ENCODE results near the gene TMC7.

TMC7 gene

DNA sequence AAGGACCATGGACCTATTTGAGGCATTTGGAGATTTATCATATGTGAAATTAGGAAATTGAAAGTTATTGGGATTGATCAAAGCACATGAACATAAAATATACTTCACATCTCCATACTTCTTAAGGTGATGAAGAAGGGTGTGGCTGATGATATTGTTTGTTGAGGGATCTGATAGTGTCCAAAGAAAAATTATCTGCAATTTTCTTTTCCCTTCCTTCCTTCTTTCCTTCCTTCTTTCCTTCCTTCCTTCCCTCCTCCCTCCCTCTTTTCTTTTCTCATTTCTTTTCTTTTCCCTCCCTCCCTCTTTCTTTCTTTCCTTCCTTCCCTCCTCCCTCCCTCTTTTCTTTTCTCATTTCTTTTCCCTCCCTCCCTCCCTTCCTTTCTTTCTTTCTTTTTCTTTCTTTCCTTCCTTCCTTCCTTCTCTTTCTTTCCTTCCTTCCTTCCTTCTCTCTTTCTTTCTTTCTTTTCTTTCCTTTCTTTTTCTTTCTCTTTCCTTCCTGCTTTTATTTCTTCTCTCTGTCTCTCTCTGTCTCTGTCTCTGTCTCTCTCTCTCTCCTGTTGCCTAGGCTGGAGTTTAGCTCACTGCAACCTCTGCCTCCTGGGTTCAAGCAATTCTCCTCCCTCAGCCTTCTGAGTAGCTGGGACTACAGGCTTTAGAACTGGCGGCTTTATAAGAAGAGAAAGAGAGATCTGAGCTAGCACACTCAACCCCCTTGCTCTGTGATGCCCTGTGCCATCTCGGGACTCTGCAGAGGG lies 109.1 kb downstream of the TMC7 start:
- no peak for DNase-seq

DNA sequence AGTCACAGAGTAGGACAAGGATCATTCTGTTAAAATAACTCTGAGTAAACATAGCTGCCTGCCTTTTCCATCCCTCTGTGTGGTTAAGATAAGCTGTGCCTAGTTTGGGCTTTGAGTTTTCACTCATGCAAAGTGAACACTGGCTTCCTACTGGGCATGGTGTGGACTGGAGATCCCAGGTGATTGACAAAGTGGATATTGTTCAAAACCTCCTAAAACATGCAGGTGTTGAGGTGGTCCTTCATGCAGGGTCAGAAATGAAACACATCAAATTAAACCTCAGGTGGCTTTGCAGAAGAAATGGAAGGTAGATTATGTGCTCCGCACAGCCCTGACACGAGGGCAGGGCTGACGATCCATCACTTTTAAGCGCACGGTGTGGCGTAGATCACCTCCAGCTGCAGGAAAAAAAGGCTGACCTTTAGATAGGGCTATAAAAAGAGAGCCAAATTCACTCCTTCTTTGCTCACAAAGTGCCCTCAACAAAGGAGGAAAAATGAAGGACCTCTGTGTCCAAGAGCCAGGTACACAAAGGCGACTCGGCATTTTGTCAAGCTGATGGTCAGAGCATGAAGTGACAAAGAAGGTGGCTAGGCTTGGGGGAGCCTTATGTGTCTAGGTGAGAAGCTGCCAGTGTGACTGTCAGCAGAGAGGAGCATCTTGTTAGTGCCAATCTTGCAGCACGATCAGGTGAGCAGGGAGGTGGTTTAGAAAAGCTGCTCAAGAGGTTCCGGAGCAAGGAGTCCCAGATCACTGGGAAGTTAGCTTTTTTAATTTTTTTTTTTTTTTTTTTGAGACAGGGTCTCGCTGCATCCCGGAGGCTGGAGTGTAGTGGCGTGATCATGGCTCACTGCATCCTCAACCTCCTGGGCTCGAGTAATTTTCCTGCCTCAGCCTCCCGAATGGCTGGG lies 110.2 kb downstream of the TMC7 start:
- DNase-seq, result no peak

GRCh38 chr16:19094542-19095365 lies 111.0 kb downstream of the TMC7 start:
- no peak for DNase-seq

DNA sequence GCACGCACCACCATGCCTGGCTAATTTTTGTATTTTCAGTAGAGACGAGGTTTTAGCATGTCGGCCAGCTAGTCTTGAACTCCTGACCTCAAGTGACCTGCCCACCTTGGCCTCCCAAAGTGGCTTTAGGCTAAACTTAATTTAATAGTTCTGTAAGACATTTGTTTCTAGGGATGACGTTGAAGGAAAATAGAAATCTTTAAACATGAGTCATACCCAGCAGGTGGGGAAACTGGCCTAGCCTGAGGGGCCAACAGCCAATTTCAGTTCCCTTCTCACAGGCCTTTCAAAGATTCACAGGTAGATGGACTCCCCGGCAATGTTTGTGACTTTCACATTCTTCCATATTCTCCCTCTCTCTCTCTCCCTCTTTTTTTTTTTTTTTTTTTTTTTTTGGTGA lies 111.9 kb downstream of the TMC7 start:
- DNase-seq, result no peak

- no peak for DNase-seq
These were observed 114.4 kb downstream of the TMC7 start for GRCh38 chr16:19098173-19098572.

DNA sequence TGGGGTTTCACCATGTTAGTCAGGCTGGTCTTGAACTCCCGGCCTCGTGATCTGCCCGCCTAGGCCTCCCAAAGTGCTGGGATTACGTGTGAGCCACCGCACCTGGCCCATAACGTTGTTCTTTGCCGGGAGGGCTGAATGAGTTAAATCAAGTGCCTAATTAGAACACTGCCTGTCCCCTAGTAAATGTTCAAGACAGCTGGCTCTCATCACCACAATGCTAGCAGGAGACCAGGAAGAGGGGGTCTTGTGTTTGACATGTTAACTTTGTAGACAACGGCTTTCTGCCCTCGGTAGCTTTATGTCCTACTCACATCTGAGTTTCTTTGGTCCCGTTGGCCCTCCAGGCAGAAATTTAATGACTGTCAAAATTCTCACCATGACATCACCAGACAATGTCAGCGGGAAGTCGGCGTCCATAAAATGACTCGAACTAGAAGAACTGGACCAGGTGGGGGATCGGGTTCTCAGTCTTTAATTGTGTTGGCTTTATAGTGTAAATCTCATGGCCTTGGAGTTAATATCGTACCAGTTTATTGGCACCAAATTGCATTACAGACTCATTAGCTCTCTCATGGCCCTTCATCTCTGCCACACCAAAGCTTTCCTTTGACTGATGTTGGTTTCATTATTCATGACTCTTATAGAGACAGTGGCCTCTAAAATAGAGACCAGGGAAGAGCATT lies 118.6 kb downstream of the TMC7 start:
- DNase-seq, result no peak

GRCh38 chr16:19104607-19105006 lies 120.9 kb downstream of the TMC7 start:
- no peak for DNase-seq

DNA sequence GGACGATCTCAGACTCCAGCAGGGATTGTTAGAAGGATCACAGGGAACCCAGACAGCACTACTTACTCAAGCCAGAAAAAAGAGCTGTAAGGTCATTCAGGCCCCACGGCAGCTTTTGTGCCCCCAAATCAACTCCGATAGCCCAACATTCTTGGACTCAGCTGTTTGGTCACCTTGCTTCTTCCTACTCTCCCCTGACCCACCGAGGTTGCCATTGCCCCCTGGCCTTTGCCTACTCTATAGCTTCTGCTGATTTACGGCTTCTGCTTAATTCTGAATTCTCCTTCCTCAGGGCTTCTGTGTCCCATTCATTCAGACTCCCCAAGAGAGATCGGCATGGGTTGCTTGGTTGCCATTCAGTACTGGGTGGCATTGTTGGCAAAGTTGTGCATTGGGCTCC lies 121.4 kb downstream of the TMC7 start:
- DNase-seq, result no peak

GRCh38 chr16:19105891-19106624 lies 122.3 kb downstream of the TMC7 start:
- no peak for DNase-seq

DNA sequence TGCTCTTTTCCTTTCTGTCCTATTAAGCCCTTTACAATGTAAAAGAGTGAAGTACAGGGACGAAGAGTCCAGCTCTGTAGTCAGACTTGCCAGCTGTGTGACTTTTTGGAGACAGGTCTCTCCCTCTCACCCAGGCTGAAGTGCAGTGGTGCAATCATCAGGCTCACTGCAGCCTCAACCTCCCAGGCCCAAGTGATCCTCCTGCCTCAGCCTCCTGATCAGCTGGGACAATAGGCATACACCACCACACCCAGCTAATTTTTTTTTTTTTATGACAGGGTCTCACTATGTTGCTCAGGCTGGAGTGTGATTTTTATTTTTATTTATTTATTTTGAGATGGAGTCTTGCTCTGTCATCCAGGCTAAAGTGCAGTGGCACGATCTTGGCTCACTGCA lies 122.9 kb downstream of the TMC7 start:
- DNase-seq, result no peak

GRCh38 chr16:19108409-19109287 lies 124.9 kb downstream of the TMC7 start:
- no peak for DNase-seq

DNA sequence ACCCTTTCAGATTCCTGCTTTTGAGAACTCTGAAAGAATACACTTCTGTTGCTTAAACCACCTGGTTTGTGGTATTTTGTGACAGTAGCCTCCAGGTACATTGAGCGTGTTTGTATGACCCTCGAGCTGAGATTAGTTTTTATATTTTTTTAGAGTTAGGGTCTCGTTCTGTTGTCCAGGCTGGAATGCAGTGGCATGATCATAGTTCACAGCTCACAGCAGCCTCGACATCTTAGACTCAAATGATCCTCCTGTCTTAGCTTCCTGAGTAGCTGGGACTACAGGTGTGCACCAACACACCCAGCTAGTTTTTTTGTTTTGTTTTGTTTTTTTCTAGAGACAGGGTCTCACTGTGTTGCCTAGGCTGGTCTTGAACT lies 125.5 kb downstream of the TMC7 start:
- no peak for DNase-seq

DNA sequence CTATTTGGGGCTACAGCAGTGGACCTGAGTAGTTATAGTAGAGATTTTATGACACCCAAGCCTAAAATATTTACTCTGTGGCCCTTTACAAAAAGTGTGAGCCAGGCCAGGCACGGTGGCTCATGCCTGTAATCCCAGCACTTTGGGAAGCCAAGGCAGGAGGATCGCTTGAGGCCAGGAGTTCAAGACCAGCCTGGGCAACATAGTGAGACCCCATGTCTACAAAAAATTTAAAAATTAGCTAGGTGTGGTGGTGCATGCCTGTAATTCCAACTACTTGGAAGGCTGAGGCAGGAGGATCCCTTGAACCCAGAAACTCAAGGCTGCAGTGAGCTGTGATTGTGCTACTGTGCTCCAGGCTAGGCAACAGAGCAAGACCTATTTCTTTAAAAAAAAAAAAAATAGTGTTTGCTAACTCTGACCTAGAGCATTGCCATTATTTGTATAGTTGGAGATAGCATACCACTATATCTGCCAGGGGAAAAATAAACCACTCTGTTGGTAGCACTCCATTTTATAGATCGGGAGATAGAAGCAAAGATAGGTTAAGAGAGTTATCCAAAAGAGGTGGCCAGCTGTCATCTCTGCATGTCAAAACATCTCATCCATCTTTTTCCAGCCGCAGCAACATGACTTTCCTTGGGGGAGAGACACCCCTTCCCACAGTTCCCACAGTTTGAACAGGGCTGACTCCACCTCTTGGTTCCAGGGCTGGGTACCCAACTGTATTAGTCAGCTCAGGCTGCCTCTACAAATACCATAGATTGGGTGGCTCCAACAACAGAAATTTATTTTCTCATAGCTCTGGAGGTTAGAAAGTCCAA lies 127.0 kb downstream of the TMC7 start:
- no peak for DNase-seq

- DNase-seq, result no peak
These were observed 128.3 kb downstream of the TMC7 start for GRCh38 chr16:19112099-19112407.
